ENCODE results near the gene ARL17B.
"Not testable (repeated sequence)": the region's sequence is repeated elsewhere in the genome, so short reads cannot be mapped to it uniquely, and the experiment has no call there.

The ARL17B gene

DNA sequence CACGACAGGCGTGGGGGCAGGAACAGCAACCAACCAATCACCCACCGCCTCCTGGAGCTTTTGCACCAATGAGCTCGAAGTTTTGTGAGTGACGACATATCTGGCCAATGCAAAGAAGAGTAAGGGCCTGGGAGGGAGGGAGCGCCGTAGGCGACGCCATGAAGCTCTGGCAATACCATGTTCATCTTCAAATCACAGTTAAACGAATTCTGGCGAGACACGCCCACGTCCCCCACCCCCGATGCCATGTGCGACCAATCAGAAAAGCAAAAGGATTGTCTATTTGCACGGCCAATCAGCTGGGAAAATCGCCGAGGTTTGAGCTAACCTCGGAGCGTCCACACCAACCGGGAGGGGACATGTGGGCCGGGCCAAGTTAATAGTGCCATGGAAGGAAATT lies at the start of gene ARL17B:
Gene ARL17B (minus strand): TSS at position 12 of the 400 bp plus-strand sequence. CDS start 3,369 bp downstream, outside the sequence.
- not testable (repeated sequence) for DNase-seq

DNA sequence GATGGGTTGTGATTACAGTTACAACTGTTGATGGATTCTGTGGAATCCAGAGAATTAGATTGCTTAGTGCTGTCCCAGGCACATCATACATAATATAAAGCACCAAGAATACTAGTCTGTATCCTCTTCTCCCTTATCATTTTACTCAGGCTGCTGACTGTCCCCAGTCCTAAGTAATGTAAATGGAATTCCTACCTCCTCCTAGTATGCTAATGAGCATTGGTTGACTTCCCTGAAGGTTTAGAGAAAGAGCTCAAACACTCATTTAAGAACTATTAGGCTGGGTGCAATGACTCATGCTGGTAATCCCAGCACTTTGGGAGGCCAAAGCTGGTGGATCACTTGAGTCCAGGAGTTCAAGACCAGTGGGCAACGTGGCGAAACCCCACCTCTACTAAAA lies 48.3 kb upstream of the ARL17B start:
- not testable (repeated sequence) for DNase-seq

DNA sequence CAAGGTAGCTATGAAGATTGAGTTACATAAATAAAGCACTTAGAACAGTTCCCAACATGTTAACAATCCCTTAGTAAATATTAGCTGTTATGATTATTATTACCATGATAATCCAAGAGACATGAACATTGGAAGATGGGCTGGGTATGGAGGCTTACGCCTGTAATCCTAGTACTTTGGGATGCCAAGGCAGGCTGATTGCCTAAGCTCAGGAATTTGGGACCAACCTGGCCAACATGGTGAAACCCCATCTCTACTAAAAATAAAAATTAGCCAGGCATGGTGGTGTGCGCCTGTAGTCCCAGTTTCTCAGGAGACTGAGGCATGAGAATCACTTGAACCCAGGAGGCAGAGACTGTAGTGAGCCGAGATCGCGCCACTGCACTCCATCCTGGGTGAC lies 45.6 kb upstream of the ARL17B start:
- DNase-seq, result not testable (repeated sequence)

DNA sequence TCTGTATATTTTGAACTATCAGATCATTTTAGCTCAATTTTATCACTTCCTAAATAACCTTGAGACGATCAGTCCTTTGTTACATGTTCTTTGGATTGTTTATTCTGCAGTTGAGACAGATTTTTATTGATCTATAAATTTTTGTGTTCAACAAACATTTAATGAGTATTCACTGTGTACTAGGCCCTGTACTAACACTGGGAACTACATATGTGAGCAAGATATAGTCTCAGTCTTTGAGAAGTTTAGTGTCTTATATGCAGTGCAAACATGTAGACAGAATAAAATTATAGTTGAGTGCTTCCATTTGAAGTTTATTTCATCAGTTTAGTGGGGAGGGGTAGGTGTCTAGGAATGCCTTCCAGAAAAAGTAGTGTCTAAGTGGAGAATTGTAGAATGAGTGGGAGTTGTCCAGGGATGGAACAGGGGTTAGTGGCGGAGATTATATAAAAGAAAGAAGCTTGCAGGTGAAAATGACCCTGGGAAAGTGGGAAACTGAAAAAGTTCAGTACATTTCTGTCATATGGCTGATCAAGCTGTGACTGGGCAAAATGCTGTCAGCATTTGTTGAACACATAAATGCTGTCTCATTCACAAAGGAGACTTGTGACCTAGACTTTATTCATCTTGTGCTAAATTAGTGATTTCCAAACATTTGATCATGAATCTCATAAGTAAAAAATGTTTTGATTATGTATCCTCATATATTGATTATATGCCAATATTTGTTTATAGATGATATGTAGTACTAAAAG lies 39.6 kb upstream of the ARL17B start:
- not testable (repeated sequence) for DNase-seq

DNA sequence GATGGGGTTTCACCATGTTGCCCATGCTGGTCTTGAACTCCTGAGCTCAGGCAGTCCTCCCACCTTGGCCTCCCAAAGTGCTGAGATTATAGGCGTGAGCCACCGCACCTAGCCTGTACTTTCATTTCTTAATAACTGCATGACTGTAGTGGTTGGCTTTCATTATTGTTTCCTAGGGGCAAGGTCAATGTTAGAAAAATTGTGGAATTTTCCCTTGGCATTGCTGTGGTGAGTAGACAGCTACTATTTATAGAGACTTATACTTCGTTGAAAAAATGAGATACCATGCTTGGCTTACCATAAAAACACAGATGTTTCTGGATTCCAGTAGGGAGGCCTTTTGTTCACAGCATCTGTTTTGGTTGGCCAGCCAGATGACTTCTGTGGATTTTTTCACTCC lies 39.0 kb upstream of the ARL17B start:
- not testable (repeated sequence) for DNase-seq

DNA sequence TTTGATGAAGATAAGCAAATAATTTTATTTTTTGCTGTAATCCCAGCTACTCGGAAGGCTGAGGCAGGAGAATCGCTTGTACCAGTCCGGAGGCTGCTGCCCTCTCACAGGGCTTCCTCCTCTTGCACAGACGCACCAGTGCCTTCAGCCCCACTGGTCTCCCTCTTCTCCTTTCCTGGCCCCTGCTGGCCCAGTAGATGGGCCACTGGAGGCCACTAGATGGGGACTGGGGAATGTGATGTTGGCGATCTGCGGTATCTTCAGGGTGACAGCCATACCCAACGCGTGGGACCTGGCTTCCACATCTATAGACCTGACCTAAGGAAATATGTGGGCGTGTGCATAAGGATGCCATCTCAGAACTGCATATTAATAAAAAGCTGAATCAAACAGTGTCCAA lies 38.4 kb upstream of the ARL17B start:
- not testable (repeated sequence) for DNase-seq

DNA sequence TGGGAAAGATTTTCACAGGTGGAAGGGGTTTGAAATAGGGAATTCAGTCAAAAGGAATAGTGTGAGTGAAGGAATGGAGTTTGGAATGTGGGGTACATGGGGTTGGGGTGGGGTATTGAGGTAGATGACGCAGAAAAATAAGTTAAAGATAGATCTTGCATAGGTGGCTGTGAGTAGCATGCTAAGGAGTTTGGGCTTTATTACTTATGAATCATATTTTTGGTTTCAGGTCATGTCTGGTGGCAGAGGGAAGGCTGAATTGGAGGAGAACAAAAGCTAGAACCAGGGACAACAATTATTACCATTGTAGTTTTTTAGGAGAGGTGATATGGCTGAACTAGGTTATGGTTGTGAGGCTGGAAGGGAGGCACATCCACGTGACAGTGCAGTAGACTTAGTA lies 34.7 kb upstream of the ARL17B start:
- not testable (repeated sequence) for DNase-seq

DNA sequence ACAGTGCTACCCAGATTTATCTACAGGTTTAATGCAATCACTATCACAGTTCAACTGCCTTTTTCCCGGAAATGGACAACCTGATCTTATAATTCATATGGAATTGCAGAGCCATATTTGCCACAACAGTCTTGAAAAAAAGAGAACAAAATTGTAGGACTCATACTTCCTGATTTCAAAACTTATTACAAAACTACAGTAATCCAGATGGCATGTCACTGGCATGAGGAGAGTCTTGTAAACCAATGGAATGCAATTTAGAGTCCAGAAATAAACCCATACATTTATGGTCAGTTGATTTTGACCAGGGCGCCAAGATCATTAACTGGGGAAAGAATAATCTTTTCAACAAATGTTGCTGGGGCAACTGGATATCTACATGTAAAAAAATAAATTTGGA lies 32.1 kb upstream of the ARL17B start:
- not testable (repeated sequence) for DNase-seq

DNA sequence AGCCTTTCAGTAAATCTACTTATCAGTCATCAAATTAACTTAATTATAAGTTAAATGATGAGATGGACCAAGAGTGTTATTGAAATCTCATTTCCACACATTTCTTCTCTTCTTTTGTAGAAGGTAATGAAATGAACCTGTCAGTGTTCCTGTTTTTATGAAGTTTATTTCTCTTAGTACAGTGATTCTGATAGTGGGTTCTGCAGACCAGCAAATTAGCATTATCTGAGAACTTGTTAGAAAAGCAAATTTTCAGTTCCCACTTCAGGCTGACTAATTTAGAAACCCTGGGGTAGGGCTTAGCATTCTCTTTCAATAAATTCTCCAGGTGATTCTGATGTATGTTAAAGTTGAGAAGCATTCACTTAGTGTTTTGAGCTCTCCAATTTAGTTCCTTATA lies 23.9 kb upstream of the ARL17B start:
- not testable (repeated sequence) for DNase-seq

DNA sequence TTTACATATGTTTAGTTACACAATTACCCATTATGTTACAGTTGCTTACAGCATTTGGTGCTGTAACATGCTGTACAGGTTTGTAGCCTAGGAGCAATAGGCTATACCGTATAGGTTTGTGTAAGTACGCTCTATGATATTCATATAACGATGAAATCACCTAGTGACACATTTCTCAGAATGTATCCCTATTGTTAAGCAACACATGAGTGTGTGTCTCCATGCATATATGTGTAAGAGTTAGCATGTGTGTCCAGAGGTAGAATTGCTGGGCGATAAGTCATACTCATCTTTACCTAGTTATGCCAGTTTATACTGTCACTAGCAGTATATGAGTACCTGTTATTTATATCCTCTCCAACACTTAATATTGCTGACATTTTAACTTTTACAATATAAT lies 21.6 kb upstream of the ARL17B start:
- DNase-seq, result not testable (repeated sequence)

DNA sequence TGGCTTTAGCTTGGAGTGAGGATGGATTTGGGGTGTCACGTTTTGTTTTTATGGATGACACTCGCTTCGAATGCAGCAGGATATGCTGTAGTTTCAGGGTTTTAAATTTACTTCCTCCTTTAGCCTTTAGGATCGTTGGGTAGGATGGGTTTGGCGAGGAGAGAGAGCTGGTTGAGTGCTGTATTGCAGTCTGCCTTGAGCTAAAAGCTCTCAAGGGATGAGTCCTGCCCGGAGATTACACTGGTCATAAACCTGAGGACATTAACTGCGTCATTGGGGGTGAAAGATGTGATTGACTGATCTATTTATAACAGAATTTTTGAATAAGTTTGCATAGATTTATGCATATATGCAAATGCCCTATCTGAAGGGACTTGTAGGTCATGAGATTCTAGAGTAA lies 11.9 kb upstream of the ARL17B start:
- DNase-seq, result not testable (repeated sequence)

DNA sequence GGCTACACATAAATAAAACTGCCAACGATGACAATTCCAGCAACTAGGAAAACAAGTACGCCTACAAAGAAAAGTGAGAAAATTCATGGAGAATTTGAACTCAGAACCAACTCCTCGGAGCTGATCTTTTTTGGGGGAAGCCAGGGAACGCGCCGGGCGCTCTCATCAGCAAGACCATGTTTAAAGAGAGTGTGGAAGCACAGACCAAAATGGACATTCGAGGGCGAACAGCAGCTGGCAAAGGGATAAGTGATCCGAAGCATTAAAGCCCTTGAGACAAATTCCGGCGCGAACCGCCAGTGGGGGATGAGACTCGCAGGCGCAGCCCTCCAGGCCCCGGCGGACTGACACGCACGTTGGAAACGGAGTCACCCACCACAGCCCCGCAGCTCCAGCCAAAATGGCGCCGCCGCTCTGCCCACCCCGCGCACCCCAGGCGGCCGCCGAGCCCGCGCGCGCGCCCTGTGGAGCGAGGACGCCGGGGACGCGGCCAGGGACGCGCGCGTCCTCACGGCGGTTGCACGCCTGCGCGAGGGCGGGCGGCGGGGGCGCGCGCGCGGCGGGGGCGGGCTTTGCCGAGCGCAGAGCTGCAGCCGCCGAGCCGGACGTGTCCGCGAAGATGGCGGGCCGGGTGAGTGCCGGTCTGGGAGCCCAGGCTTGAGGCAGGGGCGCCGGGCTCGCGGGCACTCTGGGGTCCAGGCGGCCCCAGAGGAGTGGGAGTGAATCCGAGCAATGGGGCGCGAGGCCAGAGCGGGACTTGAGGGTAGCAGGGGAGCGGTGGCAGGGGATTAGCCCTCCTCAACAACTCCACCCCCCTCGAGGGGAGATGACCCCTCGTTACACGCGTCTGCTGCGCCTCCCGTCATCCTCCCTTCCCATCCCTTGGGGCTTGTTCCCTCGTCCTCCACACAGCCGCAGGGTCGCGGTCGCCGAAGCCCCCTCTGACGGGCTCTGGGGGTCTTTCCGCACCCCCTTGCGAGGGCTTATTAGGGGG lies 11.0 kb upstream of the ARL17B start:
- DNase-seq, result not testable (repeated sequence)

DNA sequence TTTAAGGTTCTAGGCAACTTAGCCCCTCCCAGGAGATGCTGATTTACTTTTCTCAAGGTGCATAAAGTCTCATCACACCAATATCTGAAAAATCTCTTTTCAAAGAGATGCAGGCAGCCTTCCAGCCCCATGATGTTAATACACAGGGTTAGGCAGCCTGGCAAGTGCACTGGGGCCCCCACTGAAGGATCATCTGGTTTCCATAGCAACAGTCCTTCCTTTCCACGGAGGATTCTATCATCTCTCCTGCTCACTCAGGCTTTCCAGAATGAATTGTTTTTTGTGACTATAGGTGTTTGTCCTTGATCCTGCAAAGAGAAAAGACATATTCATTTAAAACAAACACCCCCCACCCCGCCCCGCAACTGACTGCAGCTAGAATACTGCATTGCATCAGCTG lies 6.0 kb upstream of the ARL17B start:
- not testable (repeated sequence) for DNase-seq

DNA sequence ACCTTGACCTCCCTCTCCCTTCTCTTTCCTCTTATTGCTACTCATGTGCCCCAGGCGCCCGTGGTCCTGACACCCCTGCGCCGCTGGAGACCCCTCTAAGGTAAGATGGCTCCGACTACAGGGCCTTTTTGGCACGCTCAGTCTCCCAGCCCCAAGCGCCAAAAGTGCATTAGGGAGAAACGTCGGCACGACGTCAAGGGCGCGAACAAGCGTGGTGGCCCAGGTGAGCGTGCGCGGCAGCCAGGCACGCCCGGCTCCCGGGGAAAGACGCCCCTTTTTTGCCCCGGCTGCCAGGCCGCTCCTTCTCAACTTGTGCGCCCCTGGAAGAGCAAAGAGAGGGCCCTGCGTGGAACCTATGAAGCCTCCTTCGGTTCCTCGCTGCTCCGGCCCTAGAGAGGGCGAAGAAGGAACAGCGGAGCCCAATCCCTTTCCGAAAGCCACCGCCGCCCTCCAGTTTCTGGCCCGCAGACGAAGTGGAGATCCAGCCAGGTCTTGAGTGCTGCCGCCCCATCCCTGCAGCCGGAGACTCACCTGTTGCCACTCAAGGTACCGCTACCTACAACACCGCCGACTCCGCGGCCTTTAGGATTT lies 326 bp downstream of the ARL17B start:
- DNase-seq, result not testable (repeated sequence)

DNA sequence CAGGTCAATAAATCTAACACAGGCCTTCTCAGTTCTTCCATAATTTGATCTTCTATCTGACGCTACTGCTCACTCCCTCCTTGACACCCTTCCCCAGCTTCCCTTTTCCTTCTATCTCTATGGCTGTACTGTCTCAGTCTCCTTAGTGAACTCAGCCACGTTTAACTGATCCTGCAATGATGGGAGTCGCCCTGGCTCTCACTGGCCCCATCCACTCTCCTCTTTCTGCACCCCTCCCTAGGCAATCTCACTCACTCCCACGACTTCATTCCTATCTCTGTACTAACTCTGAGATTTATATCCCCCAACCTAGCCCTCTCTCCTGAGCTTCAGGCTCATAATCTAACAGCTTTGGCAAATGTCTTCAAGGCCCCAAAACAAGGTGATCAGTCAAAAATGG lies 7.7 kb downstream of the ARL17B start:
- DNase-seq, result not testable (repeated sequence)

DNA sequence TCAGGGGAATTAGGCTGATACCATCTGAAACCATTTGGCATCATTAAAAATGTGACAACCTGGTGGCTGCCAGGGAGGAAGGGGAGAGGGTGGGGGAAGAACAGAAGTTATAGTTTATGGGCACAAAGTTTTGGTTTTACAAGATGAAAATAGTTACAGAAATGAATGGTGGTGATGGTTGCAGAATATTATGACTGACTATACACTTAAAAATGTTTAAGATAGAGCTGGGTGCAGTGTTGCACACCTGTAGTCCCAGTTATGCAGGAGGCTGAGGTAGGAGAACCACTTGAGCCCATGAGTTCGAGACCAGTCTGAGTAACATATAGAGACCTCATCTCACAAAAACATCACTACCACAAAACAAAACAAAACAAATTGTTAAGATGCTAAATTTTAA lies 12.5 kb downstream of the ARL17B start:
- not testable (repeated sequence) for DNase-seq

DNA sequence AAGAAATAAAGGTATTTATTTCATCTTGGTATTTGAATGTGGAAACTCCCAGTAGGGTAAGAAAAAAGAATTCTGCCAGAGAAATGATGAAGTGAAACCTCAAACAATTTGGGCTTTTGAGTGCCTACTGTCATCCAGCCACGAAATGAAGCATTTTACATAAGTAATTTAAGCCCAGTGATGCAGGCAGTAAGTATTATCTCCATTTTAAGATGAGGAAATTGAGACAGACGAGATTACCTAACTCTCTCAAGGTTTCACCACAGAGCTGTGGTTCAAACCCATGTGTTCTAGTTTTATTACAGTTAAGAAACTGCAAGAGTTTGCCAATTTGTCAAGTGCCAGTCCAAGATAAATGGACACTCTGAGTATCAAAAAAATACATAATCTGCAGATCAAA lies 13.2 kb downstream of the ARL17B start:
- not testable (repeated sequence) for DNase-seq

DNA sequence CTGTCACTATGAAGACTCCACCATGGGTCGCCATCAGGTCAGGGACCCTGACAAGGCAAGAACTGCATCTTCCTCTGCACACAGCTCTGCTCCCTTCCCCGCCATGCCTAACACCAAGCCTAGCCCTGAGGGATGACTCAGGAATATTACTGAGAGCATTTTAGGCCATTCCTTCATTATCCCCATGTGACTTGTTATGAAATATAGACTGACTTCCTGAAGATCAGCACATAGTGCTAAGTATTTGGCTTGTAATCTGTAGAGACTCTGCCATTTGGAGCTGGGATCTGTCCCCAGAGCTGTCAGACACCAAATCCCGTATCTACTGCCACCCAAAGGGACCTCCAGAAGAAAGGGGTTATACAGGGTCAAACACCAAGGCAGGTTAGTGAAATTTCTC lies 19.4 kb downstream of the ARL17B start:
- DNase-seq, result not testable (repeated sequence)

DNA sequence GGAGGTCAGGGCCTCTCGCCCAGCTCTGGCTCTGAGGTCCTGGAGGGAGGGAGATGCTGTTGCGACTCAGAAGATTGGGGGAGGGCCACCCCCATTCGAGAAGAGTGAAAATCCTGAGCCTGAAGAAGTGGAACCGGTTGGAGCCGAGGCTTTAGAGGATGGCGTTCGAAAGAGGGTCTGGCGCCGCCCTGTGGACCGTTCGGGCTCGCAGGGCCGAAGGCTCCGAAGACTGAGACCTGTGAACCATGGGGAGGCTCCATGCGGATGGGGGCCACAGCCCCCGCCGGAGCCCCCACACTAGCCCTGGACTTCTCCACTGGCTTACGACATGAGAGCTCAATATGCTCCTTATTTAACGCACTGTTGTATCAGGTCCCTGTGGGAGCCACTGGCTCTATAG lies 20.3 kb downstream of the ARL17B start:
- not testable (repeated sequence) for DNase-seq

DNA sequence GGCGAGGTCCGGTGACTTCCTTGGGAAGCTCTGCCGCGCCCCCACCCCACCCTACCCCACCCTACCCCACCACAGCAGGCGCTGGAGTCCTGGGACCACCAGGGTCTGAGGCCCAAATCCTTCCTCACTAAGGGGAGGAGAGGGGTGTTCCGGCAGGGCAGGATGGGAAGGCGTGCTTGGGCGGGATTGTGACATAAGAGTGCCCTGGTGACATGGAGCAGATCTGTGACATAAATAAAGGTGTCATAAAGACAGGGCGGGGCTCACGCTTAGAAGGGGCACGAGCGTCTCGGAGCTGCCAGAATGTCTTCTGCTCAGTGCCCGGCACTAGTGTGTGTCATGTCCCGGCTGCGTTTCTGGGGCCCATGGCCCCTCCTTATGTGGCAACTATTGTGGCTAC lies 66.7 kb downstream of the ARL17B start, which contains the start of gene LRRC37A:
Gene LRRC37A (plus strand): TSS at position 301 of the 400 bp plus-strand sequence. CDS start 3 bp downstream, at position 304.
- not testable (repeated sequence) for DNase-seq

DNA sequence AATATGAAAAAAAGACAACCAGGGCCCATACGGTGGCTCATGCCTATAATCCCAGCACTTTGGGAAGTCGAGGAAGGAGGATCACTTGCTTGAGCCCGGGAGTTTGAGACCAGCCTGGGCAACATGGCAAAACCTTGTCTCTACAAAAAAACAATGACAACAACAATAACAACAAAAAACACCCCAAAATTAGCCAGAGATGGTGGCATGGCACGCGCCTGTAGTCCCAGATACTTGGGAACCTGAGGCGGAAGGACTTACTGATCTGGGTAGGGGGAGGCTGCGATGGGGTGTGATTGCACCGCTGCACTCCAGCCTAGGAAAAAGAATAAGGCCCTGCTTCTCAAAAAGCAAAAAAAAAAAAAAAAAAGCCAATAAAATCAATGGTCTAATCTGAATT lies 69.9 kb downstream of the ARL17B start:
- DNase-seq, result not testable (repeated sequence)

DNA sequence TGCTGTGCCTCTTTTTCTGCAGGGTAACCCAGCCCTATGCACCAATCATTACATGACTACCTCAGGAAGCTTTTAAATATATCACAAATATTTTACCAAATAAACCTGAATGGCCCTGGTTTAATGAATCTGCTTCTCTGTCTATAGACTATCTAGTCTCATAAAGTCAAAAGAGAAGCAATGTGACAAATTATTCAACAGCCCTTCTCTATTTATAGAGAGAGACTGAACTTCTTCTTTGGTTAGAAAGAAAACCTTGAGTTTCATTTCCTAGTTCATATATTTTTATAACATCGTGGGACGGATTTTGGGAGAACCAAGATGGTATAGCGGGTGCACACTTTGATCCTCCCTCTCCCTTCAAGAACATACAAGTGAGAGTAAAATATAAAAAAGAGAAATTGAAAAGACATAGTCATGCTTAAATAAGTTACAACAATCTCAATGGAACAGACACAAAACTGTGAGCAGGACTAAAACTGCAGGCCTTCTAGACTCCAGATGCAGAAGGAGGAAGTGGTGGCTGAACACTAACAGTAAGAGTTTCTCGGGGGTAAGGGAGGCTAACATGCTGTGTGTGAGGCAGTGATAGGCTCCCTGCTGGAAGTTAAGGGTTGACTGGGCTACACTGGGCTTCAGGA lies 70.5 kb downstream of the ARL17B start:
- DNase-seq, result not testable (repeated sequence)
